ENCODE data around the gene FAM241A.

DNA sequence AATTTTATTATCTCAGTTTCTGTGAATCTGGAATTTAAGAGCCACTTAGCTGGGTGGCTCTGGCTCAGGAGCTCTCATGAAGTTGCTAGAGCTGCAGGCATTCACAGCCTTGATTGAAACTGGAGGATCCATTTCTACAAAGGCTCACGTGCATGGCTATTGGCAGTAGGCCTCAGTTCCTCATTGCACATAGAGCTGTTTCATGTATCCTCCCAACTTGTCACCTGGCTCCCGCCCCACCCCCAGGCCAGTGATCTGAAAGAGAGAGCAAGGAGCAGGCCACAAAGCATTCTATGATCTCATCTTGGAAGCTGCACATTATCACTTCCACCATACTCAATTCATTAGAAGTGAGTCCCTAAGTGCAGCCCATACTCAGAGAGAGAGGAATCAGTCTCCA is 67.8 kb downstream of the FAM241A start:
- TF ChIP-seq CTCF (IDR thresholded peaks at IDR 0.05) (no peak), EZH2 (IDR thresholded peaks at IDR 0.05; ENCODE audit: borderline replicate concordance, insufficient read depth, low read depth, low read length, poor library complexity, severe bottlenecking) (no peak)

All from B cell (primary cell).